Right cardiac atrium (tissue), 5 donors: ENCODE results near the gene BHLHA15. TPM values are rescaled to one million over a fixed set of nuclear protein-coding genes. Genes with fewer than 3 reads are reported as not detected.

Experiments used
- ATAC-seq, 2 donors: fragments of 200-7000 bp; cut with Tn5 transposase; one replicate each; pipeline versions ENCODE4 v1.8.0 to v1.9.1; 2020; ENCODE audit warnings: moderate library complexity in 2 of 2, mild to moderate bottlenecking in 1 of 2
- DNase-seq, 3 donors: peaks; one replicate each; pipeline ENCODE4 v3.0.0-alpha.2; 2020
- H3K27ac ChIP-seq: one replicate; pipeline ENCODE4 v1.5.1; 2013; ENCODE audit warnings: mild to moderate bottlenecking, low read length, control low read depth, moderate library complexity
- H3K27me3 ChIP-seq: one replicate; pipeline ENCODE4 v1.6.1; 2013; ENCODE audit not compliant: control insufficient read depth, insufficient read depth
- H3K4me1 ChIP-seq: one replicate; pipeline ENCODE4 v1.6.1; 2013; ENCODE audit warnings: low read length; ENCODE audit not compliant: control insufficient read depth, insufficient read depth
- H3K4me3 ChIP-seq: one replicate; pipeline ENCODE4 v1.5.1; 2013; ENCODE audit warnings: low read length, control low read depth
- H3K9me3 ChIP-seq: one replicate; pipeline ENCODE4 v1.6.1; 2013; ENCODE audit warnings: low read length; ENCODE audit not compliant: control insufficient read depth
- WGBS: extraction: QIAGEN DNeasy Blood & Tissue Kit; methylation state at CpG from one replicate; pipeline ENCODE4 v1.1.7; 2013; 5-methylcytosine and 5-hydroxymethylcytosine counted together
- intact Hi-C, 4 donors: fragments of 100-400 bp; cut with DNase I; formaldehyde crosslinking; loops; one replicate each; pipeline versions ENCODE4 v1.11.0 to v1.14.0; 2022 to 2023
- polyA plus RNA-seq: library from polyadenylated mRNA; stranded (reverse); fragments of 200-250 nt; gene quantifications from one replicate; pipeline ENCODE4 v1.2.3, GENCODE V29; 2013
- total RNA-seq, 4 donors: library from RNA; stranded (reverse); fragmentation: NEBNext Ultra II Directional; extraction: Animal tissue kit (Norgen Biotek cat#: 25700); gene quantifications; one replicate each; pipeline ENCODE4 v1.2.1, GENCODE V29; 2021
- donor health status: healthy with polysubstance abuse.
- donor health status: DM: no; HTN: yes; CAD: no.
- donor health status: DM: no; HTN: no; CAD: no.
- donor health status: DM: no; HTN: yes; CAD: no; lungs with severe emphysema.
- donor health status: DM: yes; HTN: yes; CAD: no.

BHLHA15 gene
- total and polyA plus RNA-seq, 5 donors = 0.53 to 0.57 TPM; not detected in 3

- intact Hi-C loops = no loop called here
- H3K27me3 ChIP-seq = no peaks in the 10 kb centered on the region
- no peak overlapping the region for H3K27ac ChIP-seq
- DNase-seq (no peak), ATAC-seq (no peak)
- no peaks in the 10 kb centered on the region for H3K9me3 ChIP-seq
- no peaks in the 10 kb centered on the region for H3K4me1 ChIP-seq
- no peak overlapping the region for H3K4me3 ChIP-seq
- 90% methylated on average over 8 of the region's 8 CpGs for WGBS
Observed at GRCh38 chr7:98170966-98171365, 40.3 kb upstream of the BHLHA15 start.

- WGBS = 95% methylated on average over 24 of the region's 24 CpGs
- DNase-seq = no peak
- no peak for ATAC-seq
- intact Hi-C loops = no loop called here
- H3K4me3 ChIP-seq = no peak overlapping the region
- H3K9me3 ChIP-seq = no peaks in the 10 kb centered on the region
- no peak overlapping the region for H3K27ac ChIP-seq
- no peaks in the 10 kb centered on the region for H3K27me3 ChIP-seq
- no peaks in the 10 kb centered on the region for H3K4me1 ChIP-seq
Observed at GRCh38 chr7:98171449-98171848, 39.8 kb upstream of the BHLHA15 start.

- Histone ChIP-seq H3K4me3 (no peak overlapping the region), H3K27me3 (no peaks in the 10 kb centered on the region), H3K27ac (peak overlapping the region; percentile 1), H3K4me1 (peaks cover 7% of the 10 kb centered on the region), H3K9me3 (no peaks in the 10 kb centered on the region)
- ATAC-seq = peak; percentile 53 to 69
- intact Hi-C loops = no loop called here
- 80% methylated on average over 20 of the region's 20 CpGs for WGBS
- peak; percentile 43 to 82 (median 79) for DNase-seq
Observed at GRCh38 chr7:98174334-98175259, 36.6 kb upstream of the BHLHA15 start.

- 72% methylated on average over 8 of the region's 8 CpGs for whole genome bisulfite sequencing
- Histone ChIP-seq H3K9me3 (no peaks in the 10 kb centered on the region), H3K4me1 (peaks cover 7% of the 10 kb centered on the region), H3K4me3 (no peak overlapping the region), H3K27me3 (no peaks in the 10 kb centered on the region), H3K27ac (peak overlapping the region; percentile 1)
- ATAC-seq (no peak), DNase-seq (no peak)
- intact Hi-C loops = no loop called here
Observed at GRCh38 chr7:98175260-98175940, 35.8 kb upstream of the BHLHA15 start.

- ATAC-seq (peak; percentile 18 to 47), DNase-seq (no peak)
- WGBS = 78% methylated on average over 6 of the region's 6 CpGs
- Histone ChIP-seq H3K27me3 (no peaks in the 10 kb centered on the region), H3K9me3 (no peaks in the 10 kb centered on the region), H3K4me3 (no peak overlapping the region), H3K27ac (peak overlapping the region; percentile 56), H3K4me1 (peaks cover 7% of the 10 kb centered on the region)
- intact Hi-C loops = no loop called here
Observed at GRCh38 chr7:98177553-98177952, 33.7 kb upstream of the BHLHA15 start.

GRCh38 chr7:98178321-98178720, 32.9 kb upstream of the BHLHA15 start:
- no peak overlapping the region for H3K4me3 ChIP-seq
- 68% methylated on average over 16 of the region's 16 CpGs for WGBS
- no peaks in the 10 kb centered on the region for H3K9me3 ChIP-seq
- H3K27ac ChIP-seq = peak overlapping the region; percentile 58
- ATAC-seq (peak; percentile 86 to 89), DNase-seq (peak; percentile 38 to 89 (median 86))
- peaks cover 7% of the 10 kb centered on the region for H3K4me1 ChIP-seq
- intact Hi-C loops = no loop called here
- no peaks in the 10 kb centered on the region for H3K27me3 ChIP-seq

- H3K27me3 ChIP-seq = no peaks in the 10 kb centered on the region
- H3K9me3 ChIP-seq = no peaks in the 10 kb centered on the region
- DNase-seq = no peak
- H3K4me1 ChIP-seq = peaks cover 7% of the 10 kb centered on the region
- intact Hi-C loops = no loop called here
- WGBS = 82% methylated on average over 10 of the region's 10 CpGs
- no peak overlapping the region for H3K4me3 ChIP-seq
- peak in 1 of 2 donors; percentile 32 for ATAC-seq
- H3K27ac ChIP-seq = peak overlapping the region; percentile 15
Observed at GRCh38 chr7:98178762-98179490, 32.3 kb upstream of the BHLHA15 start.

- DNase-seq (no peak), ATAC-seq (no peak)
- intact Hi-C loops = no loop called here
- Histone ChIP-seq H3K9me3 (no peaks in the 10 kb centered on the region), H3K4me1 (peaks cover 7% of the 10 kb centered on the region), H3K4me3 (no peak overlapping the region), H3K27ac (no peak overlapping the region), H3K27me3 (no peaks in the 10 kb centered on the region)
- 68% methylated on average over 8 of the region's 8 CpGs for WGBS
Observed at GRCh38 chr7:98180751-98181150, 30.5 kb upstream of the BHLHA15 start.

- Histone ChIP-seq H3K9me3 (no peaks in the 10 kb centered on the region), H3K27ac (no peak overlapping the region), H3K4me1 (no peaks in the 10 kb centered on the region), H3K27me3 (no peaks in the 10 kb centered on the region), H3K4me3 (no peak overlapping the region)
- intact Hi-C loops = no loop called here
- ATAC-seq (no peak), DNase-seq (no peak)
- 93% methylated on average over 7 of the region's 7 CpGs for WGBS
Observed at GRCh38 chr7:98185101-98185500, 26.1 kb upstream of the BHLHA15 start.

- H3K27ac ChIP-seq = no peak overlapping the region
- 58% methylated on average over 9 of the region's 9 CpGs for WGBS
- ATAC-seq (peak; percentile 52 to 56), DNase-seq (no peak)
- H3K9me3 ChIP-seq = no peaks in the 10 kb centered on the region
- intact Hi-C loops = no loop called here
- no peaks in the 10 kb centered on the region for H3K4me1 ChIP-seq
- H3K4me3 ChIP-seq = no peak overlapping the region
- no peaks in the 10 kb centered on the region for H3K27me3 ChIP-seq
Observed at GRCh38 chr7:98186452-98187137, 24.6 kb upstream of the BHLHA15 start.
